Endometrium (tissue), 2 donors: ENCODE measurements around the gene GPR65.

Source experiments
- FAIRE-seq: peaks from 2 replicates; lab custom pipeline; 2012; peaks lifted over from hg19 to GRCh38; lab: Jason Lieb, UNC
- donor health status: control.
- donor health status: control.

The GPR65 gene

GRCh38 chr14:88005050-88005481 lies at the start of gene GPR65:
Gene GPR65, plus strand, starts transcription at chr14:88005135. Its CDS starts 5,713 bp downstream, at chr14:88010848.
- no peak for FAIRE-seq

GRCh38 chr14:87955501-87955900 lies 49.4 kb upstream of the GPR65 start:
- peak; percentile 33 for FAIRE-seq

- no peak for FAIRE-seq
These were observed 44.7 kb upstream of the GPR65 start for GRCh38 chr14:87960013-87960787.

GRCh38 chr14:87961246-87961645 lies 43.7 kb upstream of the GPR65 start:
- FAIRE-seq = no peak

- no peak for FAIRE-seq
These were observed 38.1 kb upstream of the GPR65 start for GRCh38 chr14:87966816-87967215.

- FAIRE-seq = peak; percentile 23
These were observed 37.4 kb upstream of the GPR65 start for GRCh38 chr14:87967496-87967895.

GRCh38 chr14:87971010-87971409 lies 33.9 kb upstream of the GPR65 start:
- FAIRE-seq = no peak

- no peak for FAIRE-seq
These were observed 29.3 kb upstream of the GPR65 start for GRCh38 chr14:87975636-87976035.

- no peak for FAIRE-seq
These were observed 25.2 kb upstream of the GPR65 start for GRCh38 chr14:87979689-87980088.

- FAIRE-seq = no peak
These were observed 15.5 kb upstream of the GPR65 start for GRCh38 chr14:87989221-87989955.

- FAIRE-seq = no peak
These were observed 15.0 kb upstream of the GPR65 start for GRCh38 chr14:87989956-87990299.

GRCh38 chr14:87990682-87991081 lies 14.3 kb upstream of the GPR65 start:
- no peak for FAIRE-seq

GRCh38 chr14:87992346-87992717 lies 12.6 kb upstream of the GPR65 start:
- FAIRE-seq = no peak

GRCh38 chr14:87992718-87993628 lies 12.0 kb upstream of the GPR65 start, which contains the start of gene GALC:
Gene GALC, minus strand, starts transcription at chr14:87993182. Its CDS starts 18 bp downstream, at chr14:87993164.
- peak; percentile 57 for FAIRE-seq

- FAIRE-seq = no peak
These were observed 10.0 kb upstream of the GPR65 start for GRCh38 chr14:87994974-87995373.

GRCh38 chr14:87995500-87996290 lies 9.2 kb upstream of the GPR65 start:
- no peak for FAIRE-seq

- FAIRE-seq = no peak
These were observed 8.7 kb upstream of the GPR65 start for GRCh38 chr14:87996291-87996592.

- no peak for FAIRE-seq
These were observed 6.5 kb upstream of the GPR65 start for GRCh38 chr14:87998482-87998881.

- FAIRE-seq = no peak
These were observed 5.7 kb upstream of the GPR65 start for GRCh38 chr14:87999277-87999676.

GRCh38 chr14:88002421-88003075 lies 2.4 kb upstream of the GPR65 start:
- FAIRE-seq = no peak

- peak; percentile 53 for FAIRE-seq
These were observed 1.5 kb upstream of the GPR65 start for GRCh38 chr14:88003425-88003824.
